GM19467 (cell line): ENCODE measurements around the gene RNF212.

Experiments
- ATAC-seq: cut with Tn5 transposase; IDR thresholded peaks from one replicate; pipeline ENCODE4 v1.9.1; 2021; ENCODE audit warnings: mild to moderate bottlenecking, moderate library complexity; ENCODE audit not compliant: unreplicated experiment

RNF212 gene

DNA sequence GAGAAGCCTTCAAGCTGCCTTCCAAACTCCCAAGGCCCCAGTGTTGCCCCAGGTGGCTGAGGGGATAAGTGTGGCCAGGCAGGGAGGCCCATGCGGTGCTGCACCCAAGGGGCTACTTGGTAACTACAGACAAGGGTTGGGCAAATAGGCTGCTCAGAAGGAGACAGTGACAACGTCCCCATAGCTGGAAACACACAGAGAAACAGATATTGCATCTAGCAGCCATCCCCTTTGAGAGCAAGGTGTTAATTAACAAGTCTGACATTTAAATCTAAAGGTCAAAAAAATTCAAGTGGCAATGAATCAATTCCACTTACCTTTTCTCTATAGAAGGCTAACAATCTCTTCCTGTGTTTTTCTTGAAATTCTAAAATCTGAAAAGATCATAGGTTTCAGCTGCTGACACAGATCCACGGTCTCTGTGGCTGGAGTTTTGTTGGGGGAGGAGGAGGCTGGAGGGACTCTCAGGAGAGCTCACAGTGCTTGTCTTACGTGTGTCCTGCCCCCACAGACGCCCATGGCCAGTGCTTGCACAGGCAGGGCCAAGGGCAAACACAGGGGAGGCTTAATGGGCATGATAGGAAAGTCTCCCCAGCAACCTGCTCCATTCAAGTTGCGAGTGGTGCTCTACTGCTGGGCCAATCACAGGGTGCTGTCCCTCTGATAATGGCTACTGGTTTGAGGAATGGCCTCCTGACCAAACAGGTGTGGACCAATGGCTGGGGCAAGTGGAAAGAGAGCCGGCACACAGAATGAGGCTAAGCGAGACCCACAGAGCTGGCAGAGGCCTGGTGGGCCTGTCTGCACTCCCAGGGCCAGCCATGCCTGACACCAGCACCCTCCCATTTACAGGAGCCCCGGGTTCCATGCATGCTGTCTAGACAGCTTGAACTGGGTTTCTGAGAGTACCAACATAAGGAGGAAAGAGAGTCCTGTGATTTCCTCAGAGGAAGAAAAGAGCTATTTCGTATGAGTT lies 22.6 kb downstream of the RNF212 start:
- ATAC-seq: no peak

DNA sequence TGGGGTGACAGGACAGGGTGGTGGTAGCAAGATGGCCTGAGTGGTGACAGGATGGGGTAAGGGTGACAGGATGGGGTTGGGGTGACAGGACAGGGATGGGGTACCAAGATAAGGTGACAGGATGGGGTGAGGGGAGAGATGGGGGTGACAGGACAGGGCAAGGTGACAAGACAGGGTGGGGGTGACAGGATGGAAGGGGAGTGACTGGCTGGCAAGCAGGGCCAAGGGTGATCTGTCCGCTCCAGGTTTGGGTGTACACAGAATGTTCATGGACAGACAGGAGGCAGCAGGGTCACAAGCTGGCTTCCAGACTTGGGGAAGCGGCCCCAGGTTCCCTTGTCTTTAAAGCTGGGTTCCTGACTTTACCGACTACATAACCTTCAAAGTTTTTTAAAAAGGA lies 23.3 kb downstream of the RNF212 start:
- ATAC-seq: no peak

DNA sequence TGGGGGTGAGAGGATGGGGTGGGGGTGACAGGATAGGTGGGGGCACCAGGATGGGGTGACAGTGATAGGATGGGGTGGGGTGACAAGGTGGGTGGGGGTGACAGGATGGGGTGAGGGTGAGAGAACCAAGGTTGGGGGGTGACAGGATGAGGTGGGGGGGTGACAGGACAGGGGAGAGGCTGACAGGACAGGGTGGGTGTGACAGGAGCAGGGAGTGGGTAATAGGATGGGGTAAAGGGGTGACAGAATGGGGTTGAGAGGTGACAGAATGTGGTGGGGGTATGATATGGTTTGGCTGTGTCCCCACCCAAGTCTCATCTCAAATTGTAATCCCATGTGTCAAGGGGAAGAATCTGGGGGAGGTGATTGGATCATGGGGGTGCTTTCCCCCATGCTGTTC lies 26.0 kb downstream of the RNF212 start:
- no peak for ATAC-seq

DNA sequence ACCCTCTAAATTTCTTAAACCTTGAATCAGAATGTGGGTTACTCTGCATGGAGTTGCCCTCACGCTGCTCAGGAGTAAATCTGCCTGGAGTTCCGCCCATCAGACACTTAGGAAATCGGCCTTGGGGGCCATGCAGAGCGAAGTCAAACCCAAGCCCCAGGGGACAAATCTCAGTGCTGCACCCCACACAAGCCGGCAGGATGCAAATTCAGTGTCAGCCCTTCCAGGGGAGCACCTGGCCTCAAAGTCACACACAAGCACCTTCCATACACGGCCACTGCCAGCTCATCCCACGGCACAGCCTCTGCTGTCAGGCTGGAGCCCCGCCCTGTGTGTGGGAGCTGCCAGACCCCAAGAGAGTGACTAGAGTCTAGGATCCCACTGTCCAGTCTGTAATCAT lies 27.4 kb downstream of the RNF212 start:
- ATAC-seq: no peak

DNA sequence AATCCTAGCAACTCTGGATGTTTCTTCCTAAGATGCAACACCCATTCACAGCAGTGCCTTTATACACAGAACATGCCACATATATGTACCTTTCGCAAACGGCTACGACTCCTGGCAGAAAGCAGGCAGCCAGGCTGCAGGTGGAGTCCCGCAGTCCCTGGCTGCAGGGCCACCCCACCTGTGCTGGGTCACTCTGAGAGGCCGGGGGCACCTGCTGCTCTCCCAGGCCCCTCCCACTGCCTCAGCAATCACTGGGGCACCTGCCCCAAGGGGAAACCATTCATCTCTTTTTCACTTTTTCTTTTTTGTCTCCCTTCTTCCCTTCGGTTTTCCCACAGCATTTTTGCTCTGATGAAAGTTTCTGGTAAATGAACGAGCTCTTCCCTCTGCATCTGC lies 28.0 kb downstream of the RNF212 start:
- ATAC-seq: no peak

DNA sequence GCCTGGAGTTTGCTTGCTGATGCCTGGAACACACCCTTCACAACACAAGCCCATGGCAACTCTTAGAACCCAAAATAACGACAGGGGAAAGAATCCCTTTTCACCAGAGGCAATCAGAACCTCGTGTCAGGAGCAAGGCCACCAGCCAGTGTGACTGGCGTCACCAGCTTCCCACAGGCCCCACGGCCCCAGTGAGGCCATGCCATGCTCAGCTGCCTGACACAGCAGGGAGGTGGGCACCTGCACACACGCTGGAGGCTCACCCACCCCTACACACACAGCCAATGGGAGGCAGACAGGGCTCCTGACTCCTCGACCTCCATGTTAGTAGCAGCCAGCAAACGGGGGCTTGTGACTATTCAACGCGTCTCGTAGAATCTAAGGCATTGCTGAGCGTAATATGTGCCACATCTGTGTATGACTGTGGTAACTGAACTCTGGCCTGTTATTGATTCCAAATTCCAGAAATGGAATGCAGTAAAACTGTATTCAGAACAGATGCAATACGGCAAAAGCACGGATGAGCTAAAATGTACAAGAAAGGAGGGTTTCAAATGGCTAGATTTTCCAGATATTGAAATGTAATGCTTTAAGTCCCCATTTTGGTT lies 28.5 kb downstream of the RNF212 start:
- no peak for ATAC-seq

DNA sequence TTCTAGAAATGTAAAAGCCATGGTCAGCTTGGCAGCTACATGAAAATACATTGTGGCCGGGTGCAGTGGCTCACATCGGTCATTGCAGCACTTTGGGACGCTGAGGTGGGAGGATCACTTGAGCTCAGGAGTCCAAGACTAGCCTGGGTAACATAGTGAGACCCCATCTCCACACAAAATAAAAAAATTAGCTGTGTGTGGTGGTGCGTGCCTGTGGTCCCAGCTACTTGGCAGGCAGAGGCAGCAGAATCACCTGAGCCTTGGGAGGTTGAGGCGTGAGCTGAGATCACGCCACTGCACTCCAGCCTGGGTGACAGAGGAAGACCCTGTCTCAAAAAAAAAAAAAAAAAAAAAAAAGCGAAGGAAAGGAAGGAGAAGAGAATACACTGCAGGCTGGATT lies 29.0 kb downstream of the RNF212 start:
- ATAC-seq: no peak

DNA sequence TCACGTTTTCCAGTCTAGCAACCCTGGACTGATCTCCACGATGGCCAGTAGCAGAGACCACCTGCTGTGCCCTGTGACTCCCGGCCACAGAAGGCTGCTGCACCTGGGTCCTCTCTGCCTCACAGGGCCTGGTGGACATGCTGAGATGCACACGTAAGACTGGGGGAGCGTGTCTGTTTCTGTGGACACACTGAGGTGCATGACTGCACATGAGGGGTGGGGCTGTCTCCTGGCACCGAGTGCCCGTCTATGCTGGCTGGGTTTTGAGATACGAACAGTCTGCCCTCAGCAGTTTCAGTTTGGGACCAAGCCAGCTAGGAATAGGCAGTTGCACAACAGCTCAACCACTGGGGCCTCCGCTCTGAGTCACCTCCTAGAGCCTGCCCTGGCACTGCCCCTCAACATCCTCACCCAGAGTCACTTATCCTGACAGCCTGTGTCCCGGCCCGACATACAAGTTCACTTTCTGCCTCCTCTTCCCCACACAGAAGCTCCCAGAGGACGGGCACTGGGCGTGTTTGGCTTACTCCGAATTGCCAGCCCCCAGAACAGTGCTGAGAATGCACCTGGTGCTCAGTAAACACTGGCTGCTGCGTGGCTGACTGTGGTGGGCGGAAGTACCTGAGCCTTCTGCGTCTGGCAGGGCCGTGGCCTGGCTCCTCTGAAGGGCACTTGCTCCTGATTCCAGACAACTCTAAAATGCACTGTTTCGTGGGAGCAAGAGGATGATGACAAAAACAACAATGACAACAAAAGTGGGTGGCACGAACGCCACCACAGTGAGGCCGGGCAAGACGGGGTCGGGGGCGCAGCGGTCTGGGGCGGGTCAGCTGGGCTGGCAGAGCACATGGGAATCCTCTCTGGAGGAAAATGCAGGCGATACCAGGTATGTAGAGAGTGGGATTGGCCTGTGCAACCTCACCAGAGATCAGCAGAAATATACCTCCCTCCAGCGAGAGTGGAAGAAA lies 30.9 kb downstream of the RNF212 start:
- no peak for ATAC-seq

DNA sequence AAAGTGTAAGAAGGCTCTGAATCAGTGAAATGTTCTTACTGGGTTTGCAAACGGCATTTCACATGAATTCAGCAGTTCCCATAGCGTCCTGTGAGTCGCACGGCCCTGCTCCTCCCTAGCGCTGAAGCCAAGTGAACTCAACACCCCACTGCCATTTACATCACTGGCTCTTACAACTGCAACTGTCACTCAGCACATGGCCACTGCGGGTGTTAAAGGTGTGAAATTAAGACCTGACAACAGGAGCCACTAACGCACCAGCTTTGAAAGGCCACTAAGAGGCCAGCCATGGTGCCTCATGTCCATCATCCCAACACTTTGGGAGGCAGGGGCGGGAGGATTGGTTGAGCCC lies 31.7 kb downstream of the RNF212 start:
- no peak for ATAC-seq

DNA sequence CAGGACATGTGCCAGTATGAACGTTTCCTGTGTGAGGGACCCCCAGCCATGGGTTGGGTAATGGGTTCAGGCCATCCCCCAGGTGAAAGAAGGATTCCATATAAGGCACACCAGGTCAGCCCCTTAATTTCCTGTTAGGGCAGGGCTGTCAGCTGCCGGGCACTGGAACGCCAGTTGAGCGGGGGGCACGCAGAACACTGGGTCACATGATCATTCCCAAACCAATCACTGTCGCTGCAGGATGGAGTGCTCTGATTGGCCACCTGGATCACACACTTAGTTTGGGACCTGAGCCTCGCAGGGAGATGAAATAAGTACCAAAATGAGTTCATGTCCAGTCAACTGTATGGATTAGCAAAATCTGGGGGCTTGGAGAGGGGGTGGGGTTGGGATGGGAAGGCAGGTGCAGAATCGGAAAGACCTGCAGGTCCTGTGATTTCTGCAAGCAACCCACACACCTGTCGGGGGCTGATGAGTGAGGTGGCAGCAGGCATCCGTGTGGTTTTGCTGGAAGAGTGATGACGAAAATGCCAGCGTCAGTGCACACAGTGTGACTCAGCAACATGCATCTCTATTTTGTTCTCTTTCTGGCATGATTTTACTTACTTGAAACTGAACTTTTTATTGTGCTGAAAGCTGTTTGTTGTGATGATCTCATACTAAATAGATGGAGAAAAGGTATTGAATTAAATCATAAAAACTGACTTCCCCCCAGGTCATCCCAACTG lies 32.2 kb downstream of the RNF212 start:
- no peak for ATAC-seq

DNA sequence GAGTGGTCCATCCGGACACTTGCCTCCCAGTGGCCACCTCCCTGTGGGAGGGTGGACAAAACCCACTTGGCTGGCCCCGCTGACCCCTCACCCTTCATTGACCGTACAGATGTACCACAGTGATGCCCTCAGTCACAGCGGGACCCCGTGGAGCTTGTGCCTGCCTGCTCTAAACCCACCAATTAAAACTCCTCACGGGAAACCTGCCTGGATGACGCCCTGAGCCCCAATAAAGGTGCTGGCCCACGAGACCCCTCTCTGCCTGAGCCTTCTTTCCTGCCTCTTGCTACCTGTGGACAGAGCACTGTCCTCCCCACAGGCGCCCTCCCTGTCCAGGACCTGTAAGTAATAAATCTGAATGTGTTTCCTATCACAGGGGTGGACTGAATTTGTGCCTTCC lies 32.9 kb downstream of the RNF212 start:
- no peak for ATAC-seq

DNA sequence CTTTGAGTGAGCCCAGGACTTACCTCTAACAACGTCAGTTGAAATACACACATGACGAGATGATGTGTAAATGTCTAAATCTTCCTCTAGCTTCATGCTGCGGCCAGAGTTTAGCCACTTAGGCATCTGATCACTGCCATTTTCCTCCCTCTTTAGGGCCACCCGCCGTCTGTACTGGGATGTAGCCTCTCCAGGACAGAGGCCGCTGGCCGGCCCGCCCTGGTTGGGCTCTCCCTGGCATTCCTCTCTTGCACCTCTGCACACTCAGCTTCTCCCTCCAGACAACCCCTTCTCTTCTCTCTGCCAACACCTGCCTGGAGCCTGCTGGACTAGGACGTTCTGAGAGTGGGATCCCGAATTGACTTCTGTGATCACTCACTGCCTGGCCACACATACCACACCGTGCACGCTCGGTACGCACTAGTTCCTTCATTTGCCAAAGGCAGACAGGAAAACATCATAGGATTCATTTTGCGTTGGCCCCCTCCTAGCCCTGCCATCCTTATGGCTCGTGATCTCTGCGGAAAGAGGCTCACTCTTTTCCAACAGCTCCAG lies 33.6 kb downstream of the RNF212 start:
- no peak for ATAC-seq

DNA sequence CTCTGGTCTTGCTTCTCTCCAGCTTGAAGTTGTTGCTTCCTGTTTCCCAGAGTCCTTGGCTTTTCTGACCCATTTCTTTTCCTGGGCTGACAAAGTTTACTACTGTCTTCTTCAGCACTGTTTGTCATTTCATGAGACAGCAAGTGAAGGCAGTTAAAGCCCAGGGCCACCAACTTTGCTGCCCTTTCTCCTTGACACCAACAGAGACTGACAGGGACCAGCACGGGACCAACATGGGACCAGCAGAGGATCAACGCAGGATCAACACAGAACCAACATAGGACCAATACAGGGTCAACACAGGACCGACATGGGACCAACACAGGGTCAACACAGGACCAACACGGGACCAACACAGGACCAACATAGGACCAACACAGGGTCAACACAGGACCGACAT lies 34.9 kb downstream of the RNF212 start:
- no peak for ATAC-seq

DNA sequence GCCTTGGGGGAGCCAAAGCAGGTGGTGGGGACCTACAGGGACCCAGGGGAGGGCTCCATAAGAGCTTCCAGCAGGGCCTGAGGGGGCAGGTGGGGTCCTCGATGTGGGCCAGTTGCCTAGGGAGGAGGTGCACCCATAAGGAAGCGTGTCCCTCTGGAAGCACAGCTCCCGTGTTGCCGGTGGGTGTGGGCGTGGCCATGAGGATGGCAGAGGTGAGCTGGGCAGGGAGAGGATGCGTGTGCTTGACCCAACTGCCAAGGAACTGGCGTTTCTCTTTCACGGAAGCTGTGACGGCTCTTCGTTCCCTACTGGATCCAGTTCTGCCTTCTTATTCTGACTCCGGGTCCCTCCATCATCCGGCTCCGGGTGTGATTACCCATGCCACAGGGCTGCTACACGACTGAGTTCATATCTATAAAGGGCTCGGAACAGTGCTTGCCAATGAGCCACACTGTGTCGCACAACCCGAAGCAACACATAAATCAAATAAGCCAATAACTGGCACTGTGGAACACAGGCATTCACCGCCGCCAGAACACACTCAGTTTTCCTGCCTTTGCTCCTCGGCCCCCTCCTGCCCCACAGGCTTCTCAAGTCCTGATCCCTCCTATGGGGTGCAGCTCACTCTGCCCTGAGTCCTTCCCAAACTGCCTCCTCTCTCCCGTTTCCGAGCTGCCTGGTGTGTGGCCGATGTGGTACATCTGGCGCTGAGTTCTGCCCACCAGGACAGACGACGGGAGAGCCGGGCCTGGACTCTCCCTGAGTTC lies 35.5 kb downstream of the RNF212 start:
- no peak for ATAC-seq

DNA sequence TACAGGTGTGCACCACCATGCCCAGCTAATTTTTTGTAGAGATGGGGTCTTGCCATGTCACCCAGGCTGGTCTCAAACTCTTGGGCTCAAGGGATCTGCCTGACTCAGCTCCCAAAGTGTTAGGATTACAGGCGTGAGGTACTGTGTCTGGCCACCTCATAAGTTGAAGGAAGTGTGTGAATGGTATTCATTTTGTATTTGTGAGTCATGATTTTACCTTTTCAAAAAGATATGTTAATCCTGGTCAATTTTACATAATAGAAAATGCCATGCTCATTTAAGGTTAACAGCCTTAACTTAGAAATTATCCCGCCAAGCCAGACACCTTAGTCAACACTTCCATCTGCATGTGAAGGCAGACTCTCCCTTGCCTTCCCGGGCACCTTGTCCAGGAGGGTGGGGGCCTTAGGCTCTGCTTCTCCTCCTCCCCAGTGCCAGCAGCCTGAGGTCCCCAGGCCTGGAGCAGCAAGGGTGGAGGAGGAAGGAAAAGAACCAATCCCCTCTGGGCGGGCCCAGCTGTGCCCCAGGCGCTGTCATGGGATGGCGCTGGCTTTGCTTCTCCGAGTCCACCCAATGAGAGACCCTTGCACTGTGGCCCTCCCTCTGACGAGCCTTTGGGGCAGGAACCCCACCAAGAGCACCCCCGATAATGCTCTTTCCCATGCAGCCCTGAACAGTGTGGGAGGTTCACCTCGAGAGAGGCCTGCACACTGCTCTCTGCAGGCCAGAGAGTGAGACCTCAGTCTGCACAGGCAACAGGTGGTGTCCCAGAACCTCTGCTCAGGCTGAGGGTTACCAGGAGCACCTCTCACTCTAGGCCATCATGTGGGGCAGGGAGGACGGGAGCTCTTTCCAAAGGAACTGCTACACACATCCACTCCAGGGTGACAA lies 37.3 kb downstream of the RNF212 start:
- no peak for ATAC-seq

DNA sequence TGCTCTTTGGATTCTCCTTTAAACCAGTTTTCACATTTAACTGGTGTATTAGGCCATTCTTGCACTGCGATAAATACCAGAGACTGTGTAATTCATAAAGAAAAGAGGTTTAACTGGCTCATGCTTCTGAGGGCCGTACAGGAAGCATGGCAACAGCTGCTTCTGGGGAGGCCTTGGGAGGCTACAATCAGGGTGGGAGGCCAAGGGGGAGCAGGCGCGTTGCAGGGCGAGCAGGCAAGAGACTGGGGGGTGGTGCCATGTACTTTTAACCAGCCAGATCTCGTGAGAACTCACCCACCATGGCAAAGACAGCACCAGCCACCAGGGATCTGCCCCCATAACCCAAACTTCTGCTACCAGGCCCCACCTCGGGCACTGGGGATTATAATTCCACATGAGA lies 38.1 kb downstream of the RNF212 start:
- no peak for ATAC-seq

DNA sequence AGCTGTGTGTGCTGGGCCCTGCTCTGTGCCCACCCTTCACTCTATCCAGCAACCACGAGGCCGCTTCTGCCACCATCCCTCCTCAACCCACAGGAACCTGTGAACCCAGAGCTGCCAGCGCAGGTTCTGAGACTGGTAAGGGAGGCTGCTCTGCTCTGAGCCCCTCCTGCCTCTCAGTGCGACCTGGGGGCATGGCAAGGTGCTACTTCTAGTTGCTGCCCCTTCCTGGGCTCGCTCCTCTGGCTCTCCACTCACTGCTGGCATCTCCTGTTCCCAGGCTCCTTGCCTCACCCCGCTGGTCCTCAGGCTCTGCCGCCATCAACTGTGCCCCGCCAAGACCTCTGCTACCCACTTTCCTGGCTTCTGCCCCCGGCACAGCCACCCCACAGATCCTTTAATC lies 39.3 kb downstream of the RNF212 start:
- no peak for ATAC-seq

DNA sequence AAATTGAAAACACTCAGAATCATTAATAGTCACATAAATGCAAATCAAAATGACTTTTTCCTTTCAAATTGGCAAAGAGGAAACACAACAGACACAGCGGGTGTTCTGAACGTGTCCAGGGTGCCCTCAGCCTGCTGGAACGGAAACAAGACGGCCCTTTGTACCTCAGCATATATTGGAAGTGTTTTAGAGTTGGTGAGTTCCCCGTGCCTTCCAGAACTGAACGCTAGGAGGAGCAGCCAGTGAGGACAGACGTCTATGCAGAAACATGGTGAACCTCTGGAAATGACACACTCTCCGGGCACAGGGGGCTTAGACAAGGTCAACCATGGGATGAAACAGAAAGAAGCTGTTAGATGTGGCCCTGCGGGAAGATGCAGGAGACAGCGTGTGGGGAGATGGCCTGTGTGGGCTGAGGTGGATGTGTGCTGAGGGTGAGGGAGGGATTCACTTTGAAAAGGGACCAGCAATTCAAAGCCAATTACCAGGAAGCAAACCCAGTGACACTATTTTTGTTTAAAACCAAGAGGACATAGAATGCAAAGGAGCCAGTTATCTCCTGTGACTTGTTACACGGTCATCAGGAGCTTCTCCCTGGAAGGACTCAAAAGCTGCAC lies 40.4 kb downstream of the RNF212 start:
- ATAC-seq: no peak
